GM12891 (cell line): ENCODE results near the gene S100A2.
"Not testable (repeated sequence)": the region's sequence is repeated elsewhere in the genome, so short reads cannot be mapped to it uniquely, and the experiment has no call there.

Experiments
- DNase-seq: peaks from one replicate; pipeline ENCODE4 v3.0.0; 2011; ENCODE audit warnings: low spot score; ENCODE audit not compliant: insufficient read length
- FAIRE-seq: peaks from 2 replicates; lab custom pipeline; 2011; peaks lifted over from hg19 to GRCh38; lab: Jason Lieb, UNC
- PAX5 ChIP-seq: IDR thresholded peaks from 2 replicates; pipeline ENCODE4 v1.6.1; 2011; ENCODE audit warnings: low read length, moderate library complexity, mild to moderate bottlenecking; ENCODE audit not compliant: insufficient read depth, severe bottlenecking
- POLR2A ChIP-seq: IDR thresholded peaks from 2 replicates; pipeline ENCODE4 v1.6.1; 2011; ENCODE audit warnings: low read depth, low read length, control low read depth
- POLR2AphosphoS5 ChIP-seq: IDR thresholded peaks from 2 replicates; pipeline ENCODE4 v1.6.1; 2011; ENCODE audit warnings: low read depth, low read length, control low read depth
- POU2F2 ChIP-seq: IDR thresholded peaks from 2 replicates; pipeline ENCODE4 v1.6.1; 2011; ENCODE audit warnings: low read depth, mild to moderate bottlenecking, control low read depth, low read length, moderate library complexity
- SPI1 ChIP-seq: IDR thresholded peaks from 2 replicates; pipeline ENCODE4 v1.6.1; 2011; ENCODE audit warnings: low read depth, low read length, control low read depth
- TAF1 ChIP-seq: IDR thresholded peaks from 2 replicates; pipeline ENCODE4 v1.6.1; 2011; ENCODE audit warnings: low read depth, low read length, control low read depth

S100A2 gene

DNA sequence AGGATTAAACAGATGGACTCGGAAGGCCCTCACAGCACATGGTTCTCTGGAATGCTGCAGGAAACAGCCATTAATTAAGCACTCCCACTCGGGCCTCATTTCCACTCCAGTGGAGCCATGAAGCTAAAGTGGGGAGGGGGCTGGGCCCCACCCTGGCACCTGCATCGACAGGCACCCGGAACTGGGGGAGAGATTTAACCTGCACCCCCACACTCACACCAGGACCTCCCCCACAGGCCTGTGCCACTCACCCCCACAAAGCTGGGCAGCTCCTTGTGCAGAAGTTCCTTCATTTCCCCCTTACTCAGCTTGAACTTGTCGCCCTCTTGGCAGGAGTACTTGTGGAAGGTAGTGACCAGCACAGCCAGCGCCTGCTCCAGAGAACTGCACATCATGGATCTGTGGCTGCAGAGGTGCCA, 2.2 kb downstream of the S100A2 start:
- DNase-seq (no peak), FAIRE-seq (no peak)
- TF ChIP-seq PAX5: no peak
- no peak for TF ChIP-seq POU2F2
- TF ChIP-seq POLR2AphosphoS5: no peak
- no peak for TF ChIP-seq TAF1
- TF ChIP-seq POLR2A: no peak
- no peak for TF ChIP-seq SPI1

DNA sequence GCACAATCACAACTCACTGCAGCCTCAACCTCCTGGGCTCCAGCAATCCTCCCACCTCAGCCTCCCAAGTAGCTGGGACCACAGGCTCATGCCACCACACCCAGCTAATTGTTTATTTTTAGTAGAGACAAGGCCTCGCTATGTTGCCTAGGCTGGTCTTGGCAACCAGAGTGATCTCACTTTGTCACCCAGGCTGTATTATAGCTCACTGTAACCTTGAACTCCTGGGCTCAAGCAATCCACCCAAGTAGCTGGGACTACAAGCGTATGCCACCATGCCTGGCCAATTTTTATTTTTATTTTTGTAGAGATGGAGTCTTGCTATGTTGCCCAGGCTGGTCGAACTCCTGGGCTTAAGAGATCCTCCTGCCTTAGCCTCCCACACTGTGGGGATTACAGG, 3.6 kb downstream of the S100A2 start:
- FAIRE-seq: not testable (repeated sequence)

DNA sequence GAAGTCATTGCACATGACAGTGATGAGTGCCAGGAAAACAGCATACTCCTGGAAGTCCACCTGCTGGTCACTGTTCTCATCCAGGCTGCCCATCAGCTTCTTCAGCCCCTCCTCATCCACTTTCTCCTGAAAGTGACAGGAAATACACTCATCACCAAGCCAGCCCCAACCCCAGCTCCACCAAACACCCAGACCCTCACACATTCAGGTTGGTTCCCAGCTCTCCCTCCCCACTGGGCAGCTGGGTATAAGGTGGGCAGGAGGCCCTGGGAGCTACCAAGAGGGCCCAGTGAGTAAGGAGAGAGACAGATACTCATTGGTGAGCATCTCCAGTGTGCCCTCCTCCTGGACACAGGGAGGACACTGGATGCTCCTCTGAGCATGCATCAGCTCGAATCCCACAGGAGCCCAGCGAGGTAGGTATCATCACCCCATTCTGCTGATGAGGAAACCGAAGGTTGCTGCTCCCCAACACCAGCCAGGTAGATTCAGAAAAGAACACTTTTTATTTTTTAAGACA, 4.1 kb downstream of the S100A2 start:
- DNase-seq: no peak
- no peak for TF ChIP-seq POLR2A
- TF ChIP-seq POU2F2: no peak
- no peak for TF ChIP-seq POLR2AphosphoS5
- no peak for TF ChIP-seq PAX5
- no peak for TF ChIP-seq SPI1
- no peak for TF ChIP-seq TAF1
- FAIRE-seq: no peak

More for the DNA sequence above, 3.6 kb downstream of the S100A2 start:
- DNase-seq: not testable (repeated sequence)

DNA sequence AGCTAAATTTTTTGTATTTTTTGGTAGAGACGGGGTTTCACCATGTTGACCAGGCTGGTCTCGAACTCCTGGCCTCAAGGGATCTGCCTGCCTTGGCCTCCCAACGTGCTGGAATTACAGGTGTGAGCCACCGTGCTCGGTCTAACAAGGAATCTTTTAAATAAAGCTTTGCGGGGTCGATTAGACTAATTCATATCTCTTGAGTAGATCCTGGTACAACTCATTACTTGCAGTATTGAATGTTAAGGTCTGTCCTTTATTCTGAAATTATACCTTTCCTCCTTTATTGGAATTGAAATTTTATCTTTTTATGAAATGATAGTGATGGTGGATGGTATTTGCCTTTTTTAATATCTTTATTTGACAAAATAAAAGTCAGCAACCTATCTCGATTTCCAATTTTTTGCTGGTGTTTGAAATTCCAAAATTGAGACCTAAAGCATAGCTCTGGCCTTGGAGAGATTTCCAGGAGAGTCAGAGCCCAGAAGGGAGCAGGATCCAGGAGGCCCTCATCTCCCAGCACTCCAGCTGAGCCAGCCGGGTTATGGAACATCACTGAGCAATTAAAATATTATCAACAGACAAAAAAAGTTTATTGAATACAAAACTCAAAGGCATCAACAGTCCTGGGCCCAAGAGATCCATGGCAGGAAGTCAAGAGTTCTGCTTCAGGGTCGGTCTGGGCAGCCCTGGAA, 4.7 kb downstream of the S100A2 start:
- TF ChIP-seq POU2F2: no peak
- no peak for TF ChIP-seq PAX5
- TF ChIP-seq POLR2AphosphoS5: no peak
- TF ChIP-seq SPI1: no peak
- TF ChIP-seq POLR2A: no peak
- no peak for TF ChIP-seq TAF1
- FAIRE-seq: no peak

DNA sequence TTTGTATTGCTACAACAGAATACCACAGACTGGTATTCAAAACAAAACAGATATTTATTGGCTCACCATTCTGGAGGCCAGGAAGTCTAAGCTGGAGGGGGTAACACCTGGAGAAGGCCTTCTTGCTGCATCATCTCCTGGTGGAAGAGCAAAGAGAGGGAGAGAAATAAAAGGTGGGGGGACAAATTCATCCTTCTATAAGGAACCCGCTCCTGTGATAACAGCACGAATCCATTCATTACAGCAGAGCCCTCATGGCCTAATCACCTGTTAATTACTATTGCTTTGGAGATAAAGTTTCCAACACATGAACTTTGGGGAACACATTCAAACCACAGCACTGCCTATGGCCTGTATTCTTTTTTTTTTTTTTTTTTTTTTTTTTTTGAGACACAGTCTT, 5.4 kb downstream of the S100A2 start:
- FAIRE-seq: no peak
- TF ChIP-seq SPI1: no peak
- no peak for TF ChIP-seq TAF1
- TF ChIP-seq PAX5: no peak
- TF ChIP-seq POU2F2: no peak
- no peak for TF ChIP-seq POLR2AphosphoS5
- no peak for TF ChIP-seq POLR2A
- DNase-seq: no peak

More for the DNA sequence above, 4.7 kb downstream of the S100A2 start:
- DNase-seq: no peak

DNA sequence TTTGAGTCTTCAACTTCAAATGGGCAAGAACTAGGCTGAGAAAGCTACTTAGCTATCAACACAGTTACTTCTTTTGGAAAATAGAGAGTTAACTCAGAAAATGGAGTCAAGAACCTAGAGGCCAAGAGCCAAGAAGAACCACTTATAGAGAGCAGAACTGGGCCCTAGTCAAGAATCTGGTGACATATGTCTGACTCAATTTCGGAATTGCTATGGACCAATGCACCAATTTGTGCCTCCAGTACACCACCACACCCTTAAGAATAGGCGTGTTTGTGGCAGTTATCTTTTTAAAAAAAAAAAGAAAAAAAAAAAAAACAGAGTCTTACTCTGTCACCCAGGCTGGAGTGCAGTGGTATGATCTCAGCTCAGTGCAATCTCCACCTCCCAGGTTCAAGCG, 7.8 kb downstream of the S100A2 start:
- DNase-seq: no peak
- TF ChIP-seq POLR2AphosphoS5 (no peak), POU2F2 (no peak), PAX5 (no peak), POLR2A (no peak), SPI1 (no peak), TAF1 (no peak)
- no peak for FAIRE-seq

DNA sequence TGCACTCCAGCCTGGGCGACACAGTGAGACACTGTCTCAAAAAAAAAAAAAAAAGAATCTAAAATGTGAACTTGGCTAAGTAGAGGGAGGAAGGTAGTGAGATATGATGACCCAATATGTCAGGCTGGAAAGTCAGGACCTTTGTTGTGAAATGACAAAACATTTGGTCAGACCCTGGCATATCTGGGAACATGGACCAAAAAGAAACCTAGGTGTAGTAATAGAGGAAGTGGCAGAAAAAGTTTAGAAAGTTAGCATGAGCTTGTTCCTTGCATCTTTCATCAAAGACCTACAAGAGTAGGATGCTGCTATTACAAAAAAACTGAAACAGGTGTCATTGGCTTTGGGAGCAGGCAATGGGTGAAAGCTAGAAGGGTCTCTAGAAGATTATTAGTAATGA, 9.3 kb downstream of the S100A2 start:
- TF ChIP-seq PAX5 (no peak), SPI1 (peak; percentile 50; the same call in 1 of the 2 replicates)
- FAIRE-seq: no peak

DNA sequence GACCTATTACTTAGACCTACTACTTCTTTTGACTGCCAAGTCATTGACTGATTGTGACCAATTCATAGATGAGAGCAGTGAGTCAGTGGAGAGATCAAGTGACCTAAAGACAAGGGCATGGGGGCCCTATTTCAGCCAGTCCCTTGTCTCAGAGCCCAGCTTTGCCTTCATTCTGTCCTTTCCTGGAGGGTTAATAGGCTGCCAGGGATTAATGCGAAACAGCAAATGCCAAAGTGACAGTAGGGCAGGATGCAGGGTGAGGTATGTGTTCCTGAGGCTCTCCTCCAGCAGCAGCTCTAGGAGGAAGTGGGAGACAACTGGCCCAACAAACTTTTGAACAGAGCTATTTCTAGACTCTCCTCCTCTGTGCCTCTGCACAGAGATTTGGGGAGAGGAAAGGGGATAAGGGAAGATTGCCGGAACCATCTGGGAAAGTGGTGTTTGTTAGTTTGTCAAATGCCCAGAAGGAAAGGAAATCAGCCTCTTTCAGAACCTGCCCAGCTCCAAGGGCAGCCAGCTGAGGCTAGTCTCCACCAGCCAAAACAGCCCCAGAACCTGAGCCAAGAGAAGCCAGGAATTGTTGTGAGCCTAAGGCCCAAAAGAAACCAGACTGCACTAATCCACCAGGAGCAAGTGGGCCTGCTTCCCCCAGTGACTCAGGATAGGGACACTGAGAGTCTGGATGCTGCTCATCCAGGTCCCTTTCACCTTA, 11.7 kb downstream of the S100A2 start:
- FAIRE-seq (no peak), DNase-seq (no peak)
- TF ChIP-seq POU2F2 (no peak), TAF1 (no peak), SPI1 (peak; percentile 51; the same call in 1 of the 2 replicates), PAX5 (no peak), POLR2A (no peak), POLR2AphosphoS5 (no peak)

More for the DNA sequence above, 9.3 kb downstream of the S100A2 start:
- DNase-seq: no peak

DNA sequence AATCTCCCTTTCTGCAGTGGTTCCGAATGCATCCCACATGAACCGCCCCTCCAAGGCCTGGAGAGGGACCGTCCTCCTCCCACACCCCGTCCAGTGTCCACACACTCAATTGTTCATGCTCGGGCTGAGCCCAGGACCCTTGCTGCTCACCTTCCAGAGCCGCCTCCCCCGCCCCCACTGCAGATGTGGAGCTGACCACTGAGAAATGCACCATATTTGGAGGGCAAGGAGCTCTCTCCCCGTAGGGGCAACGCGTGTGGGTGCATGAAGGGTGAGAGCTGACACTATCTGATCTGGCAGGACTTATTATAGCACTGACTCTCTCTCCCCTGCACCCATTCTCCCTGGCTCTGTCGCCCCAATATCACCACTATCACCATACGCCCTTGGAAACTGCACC, 12.5 kb downstream of the S100A2 start:
- TF ChIP-seq TAF1: no peak
- no peak for TF ChIP-seq POLR2A
- TF ChIP-seq POLR2AphosphoS5: no peak
- no peak for TF ChIP-seq SPI1
- TF ChIP-seq POU2F2: no peak
- TF ChIP-seq PAX5: no peak
- FAIRE-seq (no peak), DNase-seq (no peak)

DNA sequence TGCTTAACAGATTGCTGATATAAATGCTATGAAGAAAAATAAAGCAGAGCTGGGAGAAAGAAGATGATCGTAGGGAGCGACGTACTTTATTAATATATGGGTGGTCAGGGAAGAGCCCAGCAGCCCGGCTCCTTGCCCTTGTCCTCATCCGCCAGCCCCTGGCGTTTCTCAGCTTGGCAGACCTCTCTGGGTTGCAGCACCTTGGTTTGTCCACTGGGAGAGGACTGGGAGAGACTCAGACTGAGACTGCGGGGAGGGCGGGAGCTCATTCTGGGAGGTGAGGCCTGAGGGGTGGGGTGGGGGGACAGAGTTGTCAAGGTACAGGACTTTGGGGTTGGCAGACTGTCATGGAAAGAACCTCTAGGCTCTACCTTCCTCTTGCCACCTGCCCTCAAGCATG, 13.3 kb downstream of the S100A2 start:
- TF ChIP-seq TAF1 (no peak), POLR2AphosphoS5 (no peak), POLR2A (no peak), SPI1 (no peak), PAX5 (no peak), POU2F2 (no peak)
- FAIRE-seq (no peak), DNase-seq (no peak)
